PC-3 (cell line): ENCODE measurements around the gene SLC22A3.

Experiments used
- EZH2 ChIP-seq: fragments of 300-600 bp; sonication (generic); IDR thresholded peaks from one replicate; pipeline ENCODE4 v1.6.1; 2017; ENCODE audit warnings: antibody characterized with exemption, mild to moderate bottlenecking, low read length; ENCODE audit not compliant: unreplicated experiment
- EZH2phosphoT487 ChIP-seq: fragments of 300-600 bp; sonication (generic); IDR thresholded peaks from 2 replicates; pipeline ENCODE4 v1.6.1; 2018; ENCODE audit warnings: mild to moderate bottlenecking, antibody characterized with exemption, low read length, borderline replicate concordance
- TF ChIP-seq, protein P1 (sequence below): fragments of 300-600 bp; sonication (generic); conservative IDR thresholded peaks from 2 replicates; pipeline ENCODE4 v1.5.1; 2017; ENCODE audit warnings: antibody characterized with exemption, low read depth, mild to moderate bottlenecking, low read length

DNA sequence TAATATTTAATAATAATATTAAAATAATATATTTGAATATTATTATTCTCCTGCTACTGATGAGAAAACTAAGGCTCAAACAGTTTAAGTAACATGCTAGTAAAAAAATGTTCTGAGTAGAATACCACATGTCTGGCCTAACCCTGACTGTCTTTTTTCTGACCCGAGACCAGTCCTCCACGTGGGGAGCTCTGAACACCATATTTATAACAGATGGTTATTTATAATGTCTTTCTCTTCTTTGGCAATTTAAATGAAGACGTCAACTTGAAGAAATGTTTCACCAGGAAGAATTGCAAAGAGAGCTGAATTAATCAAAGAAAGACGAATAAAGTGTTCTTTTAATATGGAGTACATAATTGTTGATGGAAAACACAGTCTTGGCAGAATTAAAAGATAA lies 82.0 kb downstream of the SLC22A3 start:
- TF ChIP-seq, protein P1, sequence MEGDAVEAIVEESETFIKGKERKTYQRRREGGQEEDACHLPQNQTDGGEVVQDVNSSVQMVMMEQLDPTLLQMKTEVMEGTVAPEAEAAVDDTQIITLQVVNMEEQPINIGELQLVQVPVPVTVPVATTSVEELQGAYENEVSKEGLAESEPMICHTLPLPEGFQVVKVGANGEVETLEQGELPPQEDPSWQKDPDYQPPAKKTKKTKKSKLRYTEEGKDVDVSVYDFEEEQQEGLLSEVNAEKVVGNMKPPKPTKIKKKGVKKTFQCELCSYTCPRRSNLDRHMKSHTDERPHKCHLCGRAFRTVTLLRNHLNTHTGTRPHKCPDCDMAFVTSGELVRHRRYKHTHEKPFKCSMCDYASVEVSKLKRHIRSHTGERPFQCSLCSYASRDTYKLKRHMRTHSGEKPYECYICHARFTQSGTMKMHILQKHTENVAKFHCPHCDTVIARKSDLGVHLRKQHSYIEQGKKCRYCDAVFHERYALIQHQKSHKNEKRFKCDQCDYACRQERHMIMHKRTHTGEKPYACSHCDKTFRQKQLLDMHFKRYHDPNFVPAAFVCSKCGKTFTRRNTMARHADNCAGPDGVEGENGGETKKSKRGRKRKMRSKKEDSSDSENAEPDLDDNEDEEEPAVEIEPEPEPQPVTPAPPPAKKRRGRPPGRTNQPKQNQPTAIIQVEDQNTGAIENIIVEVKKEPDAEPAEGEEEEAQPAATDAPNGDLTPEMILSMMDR: no peak
- TF ChIP-seq EZH2phosphoT487: no peak
- no peak for TF ChIP-seq EZH2
